Measurements from ENCODE around the gene CLRN2. TPM values are rescaled to one million over a fixed set of nuclear protein-coding genes. Genes with fewer than 3 reads are reported as not detected.

CLRN2 gene
- total RNA-seq, 4 donors from 2014 or later, result not detected

DNA sequence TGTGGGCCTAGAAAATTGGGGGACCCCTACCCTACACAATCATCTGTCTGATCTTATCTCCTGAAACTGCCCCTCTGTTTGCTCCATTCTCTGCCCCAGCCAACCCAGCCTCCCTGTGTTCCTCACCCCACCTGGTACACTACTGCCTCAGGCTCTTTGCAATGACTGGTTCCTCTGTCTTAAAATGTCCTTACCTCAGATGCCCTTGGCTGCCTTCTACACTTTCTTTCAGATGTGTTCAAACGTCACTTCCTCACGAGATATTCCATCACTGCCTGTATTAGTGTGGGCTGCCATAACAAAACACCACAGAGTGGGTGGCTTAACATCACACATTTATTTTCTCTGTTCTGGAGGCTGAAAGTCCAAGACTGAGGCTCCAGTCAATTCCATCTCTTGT lies 32.2 kb upstream of the CLRN2 start:
- Histone ChIP-seq H3K4me3 (no peak overlapping the region), H3K9me3 (peaks cover 0 to 23% (median 0%) of the 10 kb centered on the region in 3 donors), H3K27me3 (no peaks in the 10 kb centered on the region), H3K36me3 (peaks cover 0 to 92% of the 10 kb centered on the region in 2 donors), H3K4me1 (no peaks in the 10 kb centered on the region), H3K27ac (no peak overlapping the region)
- WGBS, 2 donors (ENCODE audit: low coverage in 1 of 2), result 83% methylated on average over 2 of the region's 2 CpGs; no CpG with 5 or more reads in 1 of the 2 donors
- TF ChIP-seq POLR2AphosphoS5 (IDR thresholded peaks at IDR 0.05) (no peak), POLR2A (IDR thresholded peaks at IDR 0.05) (no peak), EP300 (IDR thresholded peaks at IDR 0.05) (no peak)
- TF ChIP-seq, protein P1, sequence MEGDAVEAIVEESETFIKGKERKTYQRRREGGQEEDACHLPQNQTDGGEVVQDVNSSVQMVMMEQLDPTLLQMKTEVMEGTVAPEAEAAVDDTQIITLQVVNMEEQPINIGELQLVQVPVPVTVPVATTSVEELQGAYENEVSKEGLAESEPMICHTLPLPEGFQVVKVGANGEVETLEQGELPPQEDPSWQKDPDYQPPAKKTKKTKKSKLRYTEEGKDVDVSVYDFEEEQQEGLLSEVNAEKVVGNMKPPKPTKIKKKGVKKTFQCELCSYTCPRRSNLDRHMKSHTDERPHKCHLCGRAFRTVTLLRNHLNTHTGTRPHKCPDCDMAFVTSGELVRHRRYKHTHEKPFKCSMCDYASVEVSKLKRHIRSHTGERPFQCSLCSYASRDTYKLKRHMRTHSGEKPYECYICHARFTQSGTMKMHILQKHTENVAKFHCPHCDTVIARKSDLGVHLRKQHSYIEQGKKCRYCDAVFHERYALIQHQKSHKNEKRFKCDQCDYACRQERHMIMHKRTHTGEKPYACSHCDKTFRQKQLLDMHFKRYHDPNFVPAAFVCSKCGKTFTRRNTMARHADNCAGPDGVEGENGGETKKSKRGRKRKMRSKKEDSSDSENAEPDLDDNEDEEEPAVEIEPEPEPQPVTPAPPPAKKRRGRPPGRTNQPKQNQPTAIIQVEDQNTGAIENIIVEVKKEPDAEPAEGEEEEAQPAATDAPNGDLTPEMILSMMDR (IDR thresholded peaks at IDR 0.05), result no peak
- no peak for ATAC-seq

DNA sequence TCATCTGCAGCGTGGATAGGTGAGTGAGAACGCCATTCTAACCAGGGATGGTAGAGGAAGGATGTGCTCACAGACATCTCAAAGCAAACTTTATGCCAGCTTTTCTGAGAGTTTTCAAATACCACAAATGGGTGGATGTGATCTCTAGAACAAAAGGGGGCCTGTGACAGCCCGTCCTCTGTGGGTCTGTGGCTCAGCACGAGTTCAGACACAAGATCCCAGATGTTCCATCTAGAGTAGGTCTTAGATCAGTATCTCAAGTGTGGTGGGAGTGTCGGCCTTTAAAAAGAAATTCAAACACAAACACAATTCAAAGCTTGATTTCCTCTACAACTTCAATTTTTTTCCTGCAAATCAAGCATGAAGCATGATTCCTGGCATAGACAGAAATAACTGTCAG lies 25.8 kb upstream of the CLRN2 start:
- no peak for TF ChIP-seq POLR2AphosphoS5 (IDR thresholded peaks at IDR 0.05)
- TF ChIP-seq EP300 (IDR thresholded peaks at IDR 0.05), result no peak
- TF ChIP-seq POLR2A (IDR thresholded peaks at IDR 0.05), result no peak
- TF ChIP-seq, protein P1 (IDR thresholded peaks at IDR 0.05), result no peak
- Histone ChIP-seq H3K9me3 (no peaks in the 10 kb centered on the region), H3K27ac (no peak overlapping the region), H3K27me3 (no peaks in the 10 kb centered on the region), H3K4me3 (no peak overlapping the region), H3K36me3 (peaks cover 0 to 89% of the 10 kb centered on the region in 2 donors), H3K4me1 (peaks cover 0 to 17% (median 0%) of the 10 kb centered on the region in 3 donors)
- ATAC-seq, result no peak
- WGBS, 2 donors (ENCODE audit: low coverage in 1 of 2), result 86 to 97% methylated on average over 5 of the region's 5 CpGs

DNA sequence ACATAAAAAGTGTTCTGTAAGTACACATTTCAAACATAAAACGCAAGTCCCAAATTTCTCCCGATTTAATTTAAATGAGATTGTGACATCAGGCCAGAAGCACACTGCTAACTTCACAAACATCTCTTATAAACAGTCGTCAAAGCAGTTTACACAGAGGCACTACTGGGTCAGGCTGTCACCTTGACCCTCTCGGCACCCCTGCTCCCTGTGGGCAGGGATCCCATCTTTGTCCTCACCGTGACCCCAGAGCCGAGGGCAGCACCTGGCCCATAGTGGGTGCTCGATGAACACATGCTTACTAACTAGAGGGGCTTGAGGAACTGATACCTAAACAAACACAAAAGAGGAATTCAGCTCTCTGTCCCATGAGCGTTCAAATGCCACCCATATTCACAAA lies 25.2 kb upstream of the CLRN2 start:
- peaks cover 0 to 23% (median 0%) of the 10 kb centered on the region in 3 donors for H3K4me1 ChIP-seq
- no peak overlapping the region for H3K4me3 ChIP-seq
- ATAC-seq, result no peak
- H3K27me3 ChIP-seq, result no peaks in the 10 kb centered on the region
- H3K36me3 ChIP-seq, result peaks cover 0 to 89% of the 10 kb centered on the region in 2 donors
- no peak for TF ChIP-seq POLR2AphosphoS5 (IDR thresholded peaks at IDR 0.05)
- TF ChIP-seq POLR2A (IDR thresholded peaks at IDR 0.05), result no peak
- no peak for TF ChIP-seq EP300 (IDR thresholded peaks at IDR 0.05)
- TF ChIP-seq, protein P1 (IDR thresholded peaks at IDR 0.05), result no peak
- H3K9me3 ChIP-seq, result no peaks in the 10 kb centered on the region
- H3K27ac ChIP-seq, result no peak overlapping the region
- WGBS, 2 donors (ENCODE audit: low coverage in 1 of 2), result 77 to 83% methylated on average over 3 to 4 of the region's 8 CpGs

DNA sequence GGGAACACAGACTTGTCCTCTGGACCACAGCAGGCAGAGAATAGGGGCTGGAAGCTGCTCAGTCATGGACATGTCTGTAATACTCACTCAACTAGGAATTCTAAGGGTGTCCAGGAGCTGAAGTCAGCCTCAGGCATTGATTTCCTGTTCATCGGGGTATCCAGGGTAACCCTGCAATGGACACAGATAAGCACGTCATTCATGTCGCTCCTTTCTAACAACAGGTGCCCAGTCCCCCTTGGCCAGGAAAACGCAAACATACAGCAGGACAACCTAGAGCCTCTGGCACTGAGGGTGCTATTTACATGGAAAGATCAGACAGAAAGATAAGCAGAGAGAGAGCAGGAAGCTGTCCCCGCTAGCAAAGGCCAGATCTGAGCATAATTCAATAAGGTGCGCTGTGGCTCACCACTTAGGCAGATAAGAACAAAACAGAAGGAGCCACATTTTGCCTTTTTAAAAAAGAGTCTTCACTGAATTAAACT lies 24.3 kb upstream of the CLRN2 start:
- no peak overlapping the region for H3K27ac ChIP-seq
- 80 to 100% methylated on average over 2 to 5 of the region's 6 CpGs for WGBS, 2 donors (ENCODE audit: low coverage in 1 of 2)
- no peaks in the 10 kb centered on the region for H3K27me3 ChIP-seq
- H3K4me1 ChIP-seq, result peaks cover 0 to 26% (median 0%) of the 10 kb centered on the region in 3 donors
- TF ChIP-seq, protein P1 (IDR thresholded peaks at IDR 0.05), result no peak
- TF ChIP-seq POLR2A (IDR thresholded peaks at IDR 0.05) (no peak), EP300 (IDR thresholded peaks at IDR 0.05) (no peak), POLR2AphosphoS5 (IDR thresholded peaks at IDR 0.05) (no peak)
- H3K36me3 ChIP-seq, result peaks cover 0 to 89% of the 10 kb centered on the region in 2 donors
- H3K9me3 ChIP-seq, result no peaks in the 10 kb centered on the region
- no peak overlapping the region for H3K4me3 ChIP-seq
- no peak for ATAC-seq

DNA sequence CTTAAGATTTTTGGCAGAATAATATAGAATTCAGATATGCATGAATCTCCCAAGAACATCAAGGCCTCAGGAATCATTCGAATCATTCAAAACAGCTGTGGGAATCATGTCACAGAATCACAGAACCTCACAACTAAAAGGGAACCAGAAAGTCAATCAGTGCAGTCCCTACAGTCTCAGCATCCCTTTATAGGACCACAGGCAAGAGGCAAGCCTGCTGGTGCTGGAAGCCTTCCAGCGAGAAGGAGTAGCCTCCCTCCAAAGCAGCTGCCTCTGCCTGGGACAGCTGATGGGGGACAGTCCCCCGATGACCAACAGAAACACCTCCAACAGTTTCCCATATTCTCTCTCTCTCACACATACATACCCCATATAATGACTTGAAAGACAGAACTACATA lies 23.8 kb upstream of the CLRN2 start:
- Histone ChIP-seq H3K36me3 (peaks cover 0 to 89% of the 10 kb centered on the region in 2 donors), H3K27ac (no peak overlapping the region), H3K4me1 (peaks cover 0 to 26% (median 0%) of the 10 kb centered on the region in 3 donors), H3K4me3 (no peak overlapping the region), H3K9me3 (no peaks in the 10 kb centered on the region), H3K27me3 (no peaks in the 10 kb centered on the region)
- ATAC-seq, result no peak
- no peak for TF ChIP-seq POLR2A (IDR thresholded peaks at IDR 0.05)
- TF ChIP-seq, protein P1 (IDR thresholded peaks at IDR 0.05), result no peak
- no peak for TF ChIP-seq EP300 (IDR thresholded peaks at IDR 0.05)
- TF ChIP-seq POLR2AphosphoS5 (IDR thresholded peaks at IDR 0.05), result no peak
- WGBS, 2 donors (ENCODE audit: low coverage in 1 of 2), result 77 to 86% methylated on average over 2 to 3 of the region's 3 CpGs
